ENCODE measurements around the gene BCL11A.

The BCL11A gene

GRCh38 chr2:60558536-60558935 lies 5.1 kb upstream of the BCL11A start:
- DNase-seq (ENCODE audit: low spot score) = no peak

GRCh38 chr2:60557486-60557864 lies 4.0 kb upstream of the BCL11A start:
- DNase-seq (ENCODE audit: low spot score) = peak; percentile 17

- peak; percentile 60 for DNase-seq (ENCODE audit: low spot score)
Measured at GRCh38 chr2:60556576-60557485, 3.4 kb upstream of the BCL11A start.

- DNase-seq (ENCODE audit: low spot score) = no peak
Measured at GRCh38 chr2:60556175-60556574, 2.7 kb upstream of the BCL11A start.

GRCh38 chr2:60555783-60556139 lies 2.3 kb upstream of the BCL11A start:
- no peak for DNase-seq (ENCODE audit: low spot score)

DNA sequence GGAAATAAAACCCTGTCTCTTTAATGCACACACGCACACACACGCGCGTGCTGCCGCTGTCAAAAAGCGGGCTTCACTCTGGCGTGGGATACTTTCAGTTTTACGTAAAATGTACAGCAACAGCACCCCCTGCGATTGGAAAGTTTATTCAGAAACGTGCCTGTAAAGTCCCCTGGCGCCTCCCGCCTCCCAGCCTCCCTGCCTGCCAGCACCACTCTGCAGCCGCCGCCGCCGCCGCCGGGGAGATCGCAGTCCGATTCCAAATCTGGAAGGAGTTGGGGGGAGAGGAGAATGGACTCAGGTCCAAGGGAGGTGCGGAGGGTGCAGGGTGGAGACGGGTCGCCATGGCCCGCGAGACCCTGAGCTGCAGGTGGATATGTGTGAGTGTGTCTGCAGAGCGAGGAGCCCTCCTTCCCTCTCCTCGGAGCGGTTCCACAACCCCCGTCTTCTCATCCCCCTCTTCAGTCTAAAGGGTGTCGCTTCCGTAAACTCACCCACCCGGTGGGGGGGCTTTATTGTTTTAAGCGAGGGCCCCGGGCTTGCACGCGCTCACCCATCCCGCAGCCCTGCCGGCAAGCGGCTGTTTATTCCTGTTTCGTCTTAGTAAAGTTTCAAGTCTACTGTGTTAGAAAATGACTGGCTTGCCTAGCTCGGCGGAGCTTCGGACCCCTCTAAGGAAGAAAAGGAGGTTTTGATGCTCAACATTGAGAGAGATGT lies 1.8 kb upstream of the BCL11A start:
- DNase-seq (ENCODE audit: low spot score) = peak; percentile 87

DNA sequence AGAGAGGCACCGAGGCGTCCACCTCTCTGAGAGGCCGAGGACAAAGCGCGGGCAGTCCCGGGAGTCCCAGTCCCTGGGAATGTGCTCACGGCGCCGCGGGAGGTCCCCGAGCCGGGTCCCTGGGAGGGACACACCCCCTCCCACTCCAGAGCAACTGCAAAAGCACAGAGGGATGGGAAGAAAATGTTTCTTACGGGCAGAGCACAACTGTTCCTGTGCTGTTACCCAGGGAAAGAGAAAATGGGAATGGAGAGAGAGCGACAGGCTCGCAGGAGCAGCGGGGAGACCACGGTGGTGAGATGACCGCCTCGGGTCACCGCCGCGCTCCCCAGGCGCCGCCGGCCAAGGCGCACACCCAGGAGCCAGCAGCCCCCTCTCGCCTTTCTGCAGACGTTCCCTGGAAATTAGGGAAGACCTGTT lies 1.2 kb upstream of the BCL11A start:
- no peak for DNase-seq (ENCODE audit: low spot score)

DNA sequence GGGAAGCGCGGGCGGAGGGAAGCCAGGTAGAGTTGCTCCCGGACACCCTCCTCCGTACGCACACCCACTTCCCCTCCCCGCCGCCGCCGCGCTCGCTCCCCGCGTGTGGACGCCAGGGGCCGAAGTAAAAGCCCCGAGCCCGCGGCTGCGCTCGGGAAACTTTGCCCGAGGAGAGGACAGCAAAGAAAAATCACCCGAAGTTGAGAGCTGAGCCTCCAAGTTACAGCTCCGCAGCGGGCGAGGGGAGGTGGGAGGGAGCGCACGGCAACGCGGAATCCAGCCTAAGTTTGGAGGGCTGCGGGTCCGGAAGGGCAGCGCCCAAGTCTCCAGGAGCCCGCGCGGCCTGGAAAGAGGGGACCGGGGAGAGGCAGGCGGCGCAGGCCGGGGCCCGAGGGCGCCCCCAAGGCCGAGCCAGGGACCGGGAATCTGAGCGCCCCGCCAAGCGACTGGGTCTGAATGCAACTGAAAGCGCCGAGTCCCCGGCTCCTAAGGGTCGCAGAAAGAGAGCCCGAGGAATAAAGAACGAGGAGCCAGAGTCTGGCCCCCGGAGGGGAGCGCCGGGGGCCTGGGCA lies 706 bp upstream of the BCL11A start:
- peak; percentile 37 for DNase-seq (ENCODE audit: low spot score)

DNA sequence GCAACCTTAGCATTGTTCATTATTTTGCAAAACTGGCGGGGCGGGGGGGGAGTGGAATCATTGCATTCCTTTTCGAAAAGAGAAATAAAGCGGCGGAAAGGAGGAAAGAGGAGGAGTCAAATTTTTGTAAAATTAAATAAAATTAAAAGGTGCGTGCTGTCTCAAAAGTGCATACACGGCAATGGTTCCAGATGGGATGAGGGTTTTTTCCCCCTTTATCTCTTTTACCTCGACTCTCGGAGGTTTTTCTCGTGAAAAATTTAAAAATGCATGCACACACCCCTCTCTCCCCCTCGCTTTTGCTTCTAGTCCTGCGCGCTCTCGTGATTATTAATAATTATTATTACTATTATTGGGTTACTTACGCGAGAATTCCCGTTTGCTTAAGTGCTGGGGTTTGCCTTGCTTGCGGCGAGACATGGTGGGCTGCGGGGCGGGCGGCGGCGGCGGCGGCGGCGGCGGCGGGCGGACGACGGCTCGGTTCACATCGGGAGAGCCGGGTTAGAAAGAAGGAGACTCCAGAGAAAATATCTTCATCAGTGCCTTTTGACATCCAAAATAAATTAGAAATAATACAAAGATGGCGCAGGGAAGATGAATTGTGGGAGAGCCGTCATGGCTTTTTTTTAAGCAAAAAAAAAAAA lies 481 bp downstream of the BCL11A start:
- DNase-seq (ENCODE audit: low spot score) = no peak

GRCh38 chr2:60552078-60552850 lies 1.2 kb downstream of the BCL11A start:
- DNase-seq (ENCODE audit: low spot score) = peak; percentile 25

GRCh38 chr2:60551240-60552077 lies 2.0 kb downstream of the BCL11A start:
- DNase-seq (ENCODE audit: low spot score) = peak; percentile 41

DNA sequence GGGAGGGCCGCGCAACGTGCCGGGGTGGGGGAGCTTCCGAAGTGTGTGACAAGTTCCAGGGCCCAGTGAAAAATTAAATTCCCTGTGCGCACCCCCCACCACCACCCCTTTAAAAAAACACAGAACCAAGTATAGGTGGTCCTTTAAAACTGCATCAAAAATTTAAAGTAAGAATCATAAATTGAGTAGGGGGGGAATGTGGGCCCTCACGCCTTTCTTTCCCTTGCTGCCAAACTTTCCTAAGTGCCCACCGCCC lies 2.5 kb downstream of the BCL11A start:
- DNase-seq (ENCODE audit: low spot score) = no peak

DNA sequence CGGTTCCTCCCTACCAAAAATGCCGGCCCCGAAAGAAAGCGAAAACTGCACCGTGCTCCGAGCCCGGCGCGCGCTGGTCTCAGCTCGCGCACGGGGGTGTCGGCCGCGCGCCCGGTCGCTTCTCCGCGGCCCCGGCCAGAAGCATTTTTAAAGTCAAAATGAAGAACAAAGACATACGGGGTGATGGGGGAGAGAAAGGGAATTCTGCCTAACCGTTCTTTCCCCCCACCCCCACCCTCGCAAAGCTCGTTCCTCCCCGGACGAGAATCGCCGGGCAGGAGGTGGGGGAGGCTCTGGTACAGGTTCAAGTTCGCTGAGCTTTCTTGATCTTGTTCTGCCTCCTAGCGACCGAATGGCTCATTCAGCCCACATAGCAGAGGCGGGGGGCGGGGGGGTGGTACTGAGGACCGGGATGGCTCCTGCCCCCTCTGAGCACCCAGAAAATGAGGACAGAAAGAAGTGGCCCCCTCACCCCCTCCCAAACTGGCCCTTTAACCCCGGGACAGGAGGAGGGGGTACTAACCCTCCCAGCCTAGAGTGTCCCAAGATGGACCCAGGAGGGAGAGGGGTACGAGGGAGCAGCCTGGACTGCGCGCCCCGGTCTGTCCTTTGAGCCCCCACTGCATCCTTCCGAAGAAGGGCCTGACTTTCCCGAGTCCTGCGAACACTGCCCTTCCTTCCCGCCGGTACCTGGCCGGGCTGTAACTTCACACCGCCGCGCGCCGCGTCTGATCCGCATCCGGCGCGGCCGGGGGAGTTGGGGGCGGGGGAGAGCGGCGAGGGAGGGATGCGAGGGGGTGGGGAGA lies 3.1 kb downstream of the BCL11A start:
- peak; percentile 82 for DNase-seq (ENCODE audit: low spot score)

- DNase-seq (ENCODE audit: low spot score) = no peak
Measured at GRCh38 chr2:60549928-60550177, 3.6 kb downstream of the BCL11A start.

GRCh38 chr2:60549238-60549927 lies 4.1 kb downstream of the BCL11A start:
- DNase-seq (ENCODE audit: low spot score) = no peak

DNA sequence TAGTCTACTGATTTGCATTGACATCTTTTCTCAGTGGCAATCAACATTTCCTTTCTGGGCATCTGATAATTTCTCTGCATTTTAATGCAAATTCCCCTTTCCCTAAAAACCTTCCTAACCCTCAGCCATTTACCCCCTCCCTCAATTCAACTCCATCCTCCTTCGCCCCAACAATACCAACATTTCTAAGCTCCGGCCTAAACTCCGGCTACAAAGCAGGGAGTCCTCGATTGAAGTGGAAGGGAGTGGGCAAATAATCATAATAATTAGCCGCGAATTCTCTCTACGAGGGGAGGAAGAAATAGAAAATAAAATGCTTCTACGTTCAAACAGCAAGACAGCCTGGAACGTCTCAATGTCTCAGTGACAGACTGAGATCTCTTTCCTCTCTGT lies 4.6 kb downstream of the BCL11A start:
- no peak for DNase-seq (ENCODE audit: low spot score)

DNA sequence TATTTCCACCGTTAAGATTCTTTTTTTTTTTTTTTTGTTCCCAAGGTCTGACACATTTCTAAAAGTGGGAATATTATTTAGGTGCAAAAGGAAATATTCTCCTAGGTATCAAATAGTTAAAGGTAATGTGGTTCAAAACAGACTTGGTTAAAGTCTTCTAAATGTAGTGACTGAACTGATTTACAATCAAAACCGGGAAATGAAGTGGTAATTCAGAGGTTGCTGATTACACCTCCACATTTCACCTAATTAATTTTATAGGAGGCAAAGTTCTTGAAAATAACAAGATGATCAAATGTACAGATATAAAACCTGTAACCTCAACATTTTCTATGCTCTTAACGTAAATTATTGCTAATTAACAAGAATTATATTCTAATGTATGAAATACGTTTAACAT lies 5.1 kb downstream of the BCL11A start:
- no peak for DNase-seq (ENCODE audit: low spot score)

DNA sequence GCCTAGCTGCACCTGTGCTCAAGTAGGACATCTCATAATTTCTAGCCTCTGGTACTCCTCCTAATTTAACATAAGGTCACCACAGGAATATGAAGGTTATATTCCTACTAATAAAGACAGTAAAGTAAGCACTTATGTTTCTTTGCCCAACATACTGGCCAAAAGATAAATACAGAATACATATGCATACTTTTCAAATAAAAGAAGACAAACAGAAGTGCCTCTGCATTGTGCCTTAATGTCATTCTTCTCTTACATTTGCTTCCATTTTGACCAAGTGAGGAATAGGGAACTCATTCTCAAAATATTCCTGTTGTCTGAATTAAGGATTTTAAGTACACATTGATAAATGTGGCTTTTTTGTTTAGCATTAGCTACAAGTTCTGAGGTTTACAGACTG lies 5.6 kb downstream of the BCL11A start:
- no peak for DNase-seq (ENCODE audit: low spot score)

GRCh38 chr2:60546756-60547420 lies 6.6 kb downstream of the BCL11A start:
- no peak for DNase-seq (ENCODE audit: low spot score)
